Cardiac septum (tissue), 1 donor: ENCODE measurements around the gene OR8D1. TPM values are rescaled to one million over a fixed set of nuclear protein-coding genes. Genes with fewer than 3 reads are reported as not detected.

Experiments used
- DNase-seq: peaks from one replicate; pipeline ENCODE4 v3.0.0-alpha.2; 2020; ENCODE audit warnings: low spot score
- intact Hi-C: fragments of 100-400 bp; cut with DNase I; formaldehyde crosslinking; loops from one replicate; pipeline ENCODE4 v1.14.0; 2022
- long read RNA-seq: library from polyadenylated mRNA; unstranded; transcript quantifications from one replicate; pipeline ENCODE4 v2.0.0, GENCODE V29; 2021
- total RNA-seq: library from RNA; stranded (reverse); fragmentation: NEBNext Ultra II Directional; extraction: Animal tissue kit (Norgen Biotek cat#: 25700); gene quantifications from one replicate; pipeline ENCODE4 v1.2.1, GENCODE V29; 2021
- donor health status: DM: no; HTN: no; CAD: no.

OR8D1 gene
- not detected for total RNA-seq
- long read RNA-seq = 0 reads

DNA sequence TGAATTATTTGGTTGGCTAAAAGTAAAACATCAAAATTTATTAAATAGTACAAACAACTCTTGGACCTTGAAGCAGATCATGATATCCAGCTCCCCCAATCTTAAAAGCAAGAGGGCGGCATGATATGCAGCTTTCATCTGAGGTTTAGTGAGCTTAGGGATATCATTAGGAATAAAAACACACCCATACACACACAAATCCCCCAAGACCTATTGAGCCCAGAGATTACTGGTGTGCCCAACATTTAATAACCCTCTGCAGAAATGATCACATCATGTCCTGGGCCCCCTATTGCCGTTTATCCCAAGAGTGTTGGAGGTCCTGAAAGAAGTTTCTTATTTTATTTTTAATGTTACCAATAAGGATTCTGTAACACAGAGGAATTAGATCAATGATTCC lies at the start of gene OR8D1:
Gene OR8D1, minus strand, starts transcription at position 101 of the 400 bp plus-strand sequence. CDS start 3,183 bp downstream, outside the sequence.
- intact Hi-C loops = no loop called here
- no peak for DNase-seq

DNA sequence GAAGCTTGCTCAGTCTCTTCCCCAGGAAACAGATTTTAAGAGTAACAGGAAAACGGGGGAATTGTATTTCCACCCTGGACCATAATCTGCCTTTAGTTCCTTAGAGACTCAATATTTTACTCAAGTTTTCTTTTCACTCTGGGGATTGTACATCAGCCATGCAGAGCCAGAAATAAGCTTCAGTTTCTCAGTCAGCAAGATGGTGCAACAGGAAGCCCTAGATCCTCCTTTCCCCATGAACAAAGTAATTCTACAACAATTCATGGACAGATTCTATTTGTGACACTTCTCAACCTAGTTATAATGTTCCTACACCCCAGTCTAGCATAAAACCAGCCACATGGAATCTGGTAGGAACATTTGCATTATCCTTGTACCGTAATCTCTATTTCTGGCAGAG lies 45.8 kb upstream of the OR8D1 start:
- intact Hi-C loops = no loop called here
- no peak for DNase-seq

DNA sequence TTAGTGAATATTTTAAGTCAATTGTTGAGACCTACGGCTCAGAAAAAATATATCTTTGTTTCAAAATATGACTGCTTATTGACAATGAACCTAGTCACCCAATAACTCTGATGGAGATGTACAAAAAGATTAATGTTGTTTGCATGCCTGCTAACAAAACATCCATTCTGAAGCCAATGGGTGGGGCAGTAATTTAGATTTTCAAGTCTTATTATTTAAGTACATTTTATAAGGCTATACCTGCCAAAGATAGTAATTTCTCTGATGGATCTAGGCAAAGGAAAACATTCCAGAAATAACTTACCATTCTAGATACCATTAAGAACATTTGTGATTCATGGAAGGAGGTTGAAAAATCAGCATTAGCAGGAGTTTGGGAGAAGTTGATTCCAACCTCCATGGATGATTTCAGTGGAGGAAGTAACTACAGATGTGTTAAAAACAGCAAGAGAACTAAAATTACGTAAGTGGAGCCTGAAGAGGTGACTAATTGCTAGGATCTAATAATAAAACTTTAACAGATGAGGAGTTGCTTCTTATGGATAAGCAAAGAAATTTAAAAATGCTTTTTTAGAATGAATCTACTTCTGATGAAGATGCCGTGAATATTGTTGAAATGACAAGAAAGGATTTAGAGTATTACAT lies 32.7 kb upstream of the OR8D1 start:
- intact Hi-C loops = no loop called here

DNA sequence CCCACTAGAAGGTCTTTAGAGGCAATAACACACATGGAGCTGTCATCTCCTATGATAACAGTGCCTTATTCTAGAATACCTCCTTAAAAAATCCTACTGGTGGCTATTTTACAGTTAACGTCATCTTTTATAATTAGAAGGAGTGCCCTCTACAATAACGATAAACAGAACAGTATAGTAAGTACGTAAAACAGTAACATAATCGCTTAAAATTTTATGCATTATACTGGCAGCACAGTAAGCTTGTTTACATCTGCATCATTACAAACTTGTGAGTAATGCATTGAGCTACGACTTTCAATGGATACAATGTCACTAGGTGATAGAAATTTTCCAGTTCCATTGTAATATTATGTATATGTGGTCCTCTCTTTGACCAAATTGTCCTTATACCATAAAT lies 30.6 kb upstream of the OR8D1 start:
- intact Hi-C loops = no loop called here
- DNase-seq = no peak

More for the DNA sequence above, 32.7 kb upstream of the OR8D1 start:
- DNase-seq = no peak

DNA sequence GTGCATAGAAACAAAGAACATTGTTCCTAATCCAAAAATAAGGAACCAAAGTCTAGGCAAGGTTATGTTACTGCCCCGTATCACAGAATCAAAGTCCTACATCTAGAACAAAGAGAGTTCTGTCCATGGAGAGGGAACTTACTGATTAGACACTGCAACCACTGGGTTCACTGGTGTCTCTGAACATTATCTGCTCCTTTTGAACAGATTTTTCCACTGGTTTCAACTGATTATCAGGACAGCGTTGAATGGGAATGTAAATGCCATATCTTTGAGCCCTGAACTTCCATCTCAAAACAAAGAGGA lies 26.3 kb upstream of the OR8D1 start:
- no peak for DNase-seq
- intact Hi-C loops = no loop called here

DNA sequence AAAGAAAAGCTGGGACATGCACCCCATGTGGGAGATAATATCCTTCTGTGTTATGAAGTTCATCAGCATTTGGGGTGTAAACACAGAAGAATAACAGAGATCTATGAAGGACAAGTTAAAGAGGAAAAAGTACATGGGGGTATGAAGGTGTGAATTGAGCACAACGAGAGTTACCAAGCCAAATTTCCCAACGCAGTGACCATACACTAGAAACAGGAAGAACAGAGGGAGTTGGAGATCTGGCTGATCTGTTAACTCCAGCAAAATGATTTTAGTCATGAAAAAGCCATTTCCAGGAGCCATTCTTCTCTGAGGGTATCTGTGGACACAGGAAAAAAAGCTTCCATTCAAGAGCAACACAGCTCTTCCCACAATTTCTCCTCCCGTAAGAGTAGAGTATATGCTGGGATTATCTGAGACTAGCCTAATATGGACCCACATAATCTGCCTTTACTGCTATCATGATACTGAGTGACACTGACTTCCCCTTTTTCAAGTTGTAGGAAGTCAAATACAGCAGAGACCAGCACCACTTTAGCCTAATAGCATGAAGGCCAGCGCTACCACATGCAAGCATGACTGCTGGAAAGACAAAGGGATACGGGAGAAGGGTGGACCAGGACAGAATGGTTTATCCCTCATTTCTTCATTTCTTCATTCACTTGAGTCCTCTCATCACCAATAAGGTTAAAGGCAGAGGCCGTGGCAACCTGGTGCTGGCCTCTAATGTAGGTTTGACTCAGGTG lies 25.8 kb upstream of the OR8D1 start:
- intact Hi-C loops = no loop called here
- no peak for DNase-seq

DNA sequence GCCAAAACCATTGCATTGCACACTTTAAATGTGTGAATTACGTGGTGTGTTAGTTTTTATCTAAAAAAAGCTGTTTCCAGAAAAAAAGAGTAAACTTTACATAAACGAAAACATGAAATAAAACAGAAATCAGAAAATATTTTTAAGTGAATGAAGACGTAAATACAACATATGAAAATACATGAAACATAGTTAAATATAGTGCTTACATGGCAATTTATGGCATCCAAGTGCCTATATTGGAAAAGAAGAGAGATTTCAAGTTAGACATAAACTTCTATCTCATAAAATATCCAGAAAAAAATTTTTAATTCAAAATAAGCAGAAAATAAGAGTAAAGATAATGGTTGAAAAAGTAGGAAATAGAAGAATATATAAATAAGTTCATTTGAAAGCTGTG lies 18.1 kb upstream of the OR8D1 start:
- DNase-seq = no peak
- intact Hi-C loops = no loop called here

DNA sequence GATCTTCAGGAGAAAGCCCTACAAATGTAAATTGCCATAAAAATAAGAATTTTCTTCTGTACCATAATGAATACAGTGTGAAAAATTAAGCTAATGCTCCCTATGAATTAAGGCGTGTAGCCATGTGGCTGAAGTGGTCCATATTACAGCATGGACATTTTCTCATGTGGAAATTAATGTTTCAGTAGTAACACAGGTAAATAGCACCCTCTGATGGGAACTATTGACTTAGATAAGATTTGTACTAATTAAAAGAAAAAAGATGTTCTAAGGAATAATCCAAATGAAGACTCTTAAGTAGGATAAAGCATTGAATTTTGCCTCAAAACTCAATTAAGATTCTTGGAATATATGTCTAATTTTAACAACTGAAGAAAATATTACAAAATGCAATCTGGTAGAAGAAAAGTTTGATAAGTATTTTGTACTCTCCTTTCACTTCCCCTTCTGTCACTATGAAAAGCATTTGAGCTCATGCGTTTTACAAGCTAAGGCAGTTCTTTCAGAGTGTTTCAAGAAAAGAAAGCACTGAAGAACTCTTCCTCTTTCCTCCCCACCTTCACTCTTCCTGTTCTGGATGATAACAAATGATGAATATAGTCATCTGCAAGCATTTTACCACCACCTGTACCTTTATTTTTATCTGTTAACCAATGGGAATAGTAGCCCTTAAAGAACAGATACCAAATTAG lies 16.2 kb upstream of the OR8D1 start:
- intact Hi-C loops = no loop called here

DNA sequence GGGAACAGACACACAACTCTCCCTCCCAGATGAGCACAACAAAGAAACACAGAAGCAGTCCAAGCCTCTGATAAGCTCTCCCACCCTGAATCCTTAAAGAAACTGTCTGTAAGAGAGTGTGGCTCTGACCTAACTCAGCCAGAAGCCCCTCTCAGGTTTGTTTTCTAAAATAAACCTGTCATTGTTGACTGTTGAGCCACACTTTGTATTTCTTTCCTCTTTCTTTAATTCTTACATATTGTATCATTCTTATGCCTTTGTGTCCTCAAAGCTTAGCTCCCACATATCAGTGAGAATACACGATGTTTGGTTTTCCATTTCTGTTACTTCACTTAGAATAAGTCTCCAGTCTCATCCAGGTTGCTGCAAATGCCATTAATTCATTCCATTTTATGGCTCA lies 14.0 kb upstream of the OR8D1 start:
- intact Hi-C loops = no loop called here
- DNase-seq = no peak

More for the DNA sequence above, 16.2 kb upstream of the OR8D1 start:
- DNase-seq = no peak

DNA sequence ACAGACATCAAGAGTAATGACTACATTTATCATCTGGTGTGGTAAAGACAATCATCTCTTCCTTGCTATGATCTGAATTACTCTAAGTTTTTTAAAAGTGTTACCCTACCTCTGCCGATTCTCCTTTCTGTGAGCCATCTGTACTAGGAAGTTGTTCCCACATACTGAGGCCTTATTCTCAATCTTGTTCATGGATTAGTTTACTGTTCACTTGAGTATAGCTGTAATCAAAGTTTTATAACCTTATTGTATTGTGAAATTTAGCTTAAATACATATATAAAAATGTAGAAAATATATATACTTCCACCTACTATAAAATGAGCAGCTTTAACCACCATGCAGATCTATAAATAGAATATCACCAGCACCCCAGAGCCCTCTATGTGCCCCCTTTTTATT lies 8.6 kb upstream of the OR8D1 start:
- no peak for DNase-seq
- intact Hi-C loops = no loop called here

DNA sequence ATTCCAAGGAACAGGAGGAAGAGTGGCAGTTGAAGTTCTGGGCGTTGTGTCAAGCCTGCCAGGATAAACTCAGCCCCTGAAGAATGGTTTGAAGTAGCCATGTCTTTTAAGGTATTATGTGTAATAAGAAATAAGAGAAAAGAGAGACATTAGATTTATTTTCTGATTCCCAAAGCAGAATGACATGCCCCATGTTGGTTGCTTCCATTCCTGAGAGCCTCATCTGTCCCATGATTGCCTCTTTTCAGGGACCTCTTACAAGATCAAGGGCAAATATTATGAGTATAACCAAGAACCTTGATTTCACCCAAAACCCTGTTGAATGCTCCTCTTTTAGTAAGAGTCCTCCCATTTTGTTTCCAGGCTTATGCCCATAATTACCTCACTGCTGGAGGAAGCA lies 6.3 kb upstream of the OR8D1 start, which contains the start of gene OR8D2:
Gene OR8D2, minus strand, starts transcription at position 101 of the 400 bp plus-strand sequence. Its CDS starts 0 bp downstream, at position 101.
- DNase-seq = no peak
- intact Hi-C loops = no loop called here

DNA sequence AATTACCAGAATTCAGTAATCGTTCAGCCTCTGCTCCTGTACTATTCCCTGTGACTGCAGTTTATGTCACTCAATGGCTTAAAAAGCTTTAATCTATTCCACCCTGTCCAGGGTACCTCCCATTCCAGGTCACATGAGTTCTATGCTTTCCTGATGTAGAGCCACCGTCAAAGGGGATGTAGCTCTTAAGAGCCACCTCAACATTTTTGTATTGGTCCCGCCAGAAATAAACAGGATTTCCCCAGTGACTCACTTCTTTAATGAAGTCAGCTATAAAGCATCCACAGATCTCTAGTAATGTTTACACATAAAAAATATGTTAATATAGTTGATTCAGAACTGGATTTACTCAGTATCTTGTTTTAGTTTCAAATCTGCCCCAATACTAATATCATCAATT lies 1.3 kb upstream of the OR8D1 start:
- DNase-seq = no peak
- intact Hi-C loops = no loop called here

DNA sequence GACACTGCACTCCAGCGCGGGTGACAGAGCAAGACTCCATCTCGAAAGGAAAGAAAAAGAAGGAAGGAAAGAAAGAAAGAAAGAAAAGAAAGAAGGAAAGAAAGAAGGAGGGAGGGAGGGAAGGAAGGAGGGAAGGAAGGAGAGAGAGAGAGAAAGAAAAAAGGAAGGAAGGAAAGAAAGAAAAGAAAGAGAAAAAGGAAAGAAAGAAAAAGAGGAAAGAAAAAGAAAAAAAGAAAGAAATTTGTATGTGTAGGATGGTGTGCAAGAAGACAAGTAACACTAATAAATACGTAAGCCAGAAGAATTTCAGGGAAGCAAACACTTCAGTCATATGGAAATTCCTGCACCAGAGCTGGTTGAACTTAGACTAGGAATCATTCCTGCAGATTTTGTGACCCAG lies 618 bp downstream of the OR8D1 start:
- intact Hi-C loops = no loop called here
- no peak for DNase-seq

DNA sequence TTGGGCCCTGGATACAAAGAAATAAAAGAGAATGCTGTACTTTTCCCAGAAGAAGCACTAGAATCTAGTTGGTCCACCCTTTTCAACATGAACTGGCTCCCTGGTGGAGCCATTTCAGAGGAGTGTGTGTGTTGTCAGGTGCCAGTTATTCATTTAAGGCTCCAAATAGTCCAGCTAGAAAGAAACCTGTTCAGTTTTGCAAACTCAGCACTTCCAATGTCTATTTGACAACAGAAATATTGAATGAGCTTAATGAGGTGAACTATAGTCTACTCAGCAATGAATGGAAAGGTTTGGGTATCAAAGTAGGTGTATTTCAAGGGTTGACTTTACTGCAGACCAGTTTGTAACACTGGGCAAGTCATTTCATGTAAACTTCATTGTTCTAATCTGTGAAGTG lies 2.1 kb downstream of the OR8D1 start:
- intact Hi-C loops = no loop called here
- DNase-seq = no peak

DNA sequence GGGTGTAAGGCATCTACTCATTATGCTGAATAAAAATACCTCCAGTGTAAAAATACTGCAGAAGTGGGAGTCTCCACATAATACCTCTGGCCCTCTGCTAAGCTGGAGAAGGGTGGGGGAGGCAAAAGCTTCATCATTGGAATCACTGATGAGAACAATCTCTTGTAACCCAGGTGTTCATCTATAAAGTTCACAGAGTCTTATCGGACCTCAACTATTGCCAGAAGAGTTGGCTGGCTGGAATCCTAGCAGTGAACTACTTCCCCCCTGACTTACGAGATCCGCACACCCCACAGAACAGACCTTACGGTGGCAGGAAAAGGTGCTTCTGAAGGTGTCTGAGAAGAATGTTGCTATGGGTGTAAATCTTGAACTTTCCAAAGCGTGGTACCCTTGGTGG lies 2.5 kb downstream of the OR8D1 start:
- DNase-seq = no peak
- intact Hi-C loops = no loop called here

DNA sequence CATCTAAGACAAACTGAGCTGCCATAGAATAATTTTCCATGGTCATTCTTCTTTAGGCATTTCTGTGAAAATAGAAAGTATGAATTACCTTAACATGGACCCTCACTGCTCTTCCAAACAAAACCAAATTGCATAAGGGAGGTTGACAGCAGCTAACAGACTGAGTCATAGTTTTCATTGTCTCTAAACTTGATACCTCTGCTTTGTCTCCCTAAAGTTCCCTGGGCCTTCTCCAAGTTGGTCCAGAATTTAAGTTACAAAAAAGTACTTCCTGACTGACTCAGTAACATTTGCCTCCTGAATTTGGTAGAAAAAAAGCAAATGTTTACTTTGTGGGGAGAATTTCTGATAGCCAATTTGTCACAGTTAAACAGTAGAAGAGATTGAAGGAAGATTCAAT lies 3.0 kb downstream of the OR8D1 start:
- intact Hi-C loops = no loop called here

DNA sequence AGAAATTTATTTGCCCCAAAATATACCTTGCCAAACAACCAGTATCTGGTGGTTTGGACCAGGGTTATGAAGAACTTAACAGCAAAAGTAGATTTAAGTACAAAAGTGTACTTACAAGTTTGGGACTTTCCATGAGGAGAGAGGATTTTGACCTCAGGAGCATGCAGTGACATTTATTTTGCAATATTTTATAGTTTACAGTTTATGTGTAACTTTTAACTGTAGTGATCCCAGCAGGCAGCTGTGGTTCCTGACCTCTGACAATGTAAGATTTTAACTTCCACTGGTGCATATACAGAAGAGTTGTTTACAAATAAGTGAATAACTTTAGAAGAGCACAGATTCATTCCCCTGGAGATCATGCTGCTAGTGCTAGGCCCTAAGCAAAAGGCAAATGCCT lies 6.7 kb downstream of the OR8D1 start:
- DNase-seq = no peak
- intact Hi-C loops = no loop called here

More for the DNA sequence above, 3.0 kb downstream of the OR8D1 start:
- no peak for DNase-seq

DNA sequence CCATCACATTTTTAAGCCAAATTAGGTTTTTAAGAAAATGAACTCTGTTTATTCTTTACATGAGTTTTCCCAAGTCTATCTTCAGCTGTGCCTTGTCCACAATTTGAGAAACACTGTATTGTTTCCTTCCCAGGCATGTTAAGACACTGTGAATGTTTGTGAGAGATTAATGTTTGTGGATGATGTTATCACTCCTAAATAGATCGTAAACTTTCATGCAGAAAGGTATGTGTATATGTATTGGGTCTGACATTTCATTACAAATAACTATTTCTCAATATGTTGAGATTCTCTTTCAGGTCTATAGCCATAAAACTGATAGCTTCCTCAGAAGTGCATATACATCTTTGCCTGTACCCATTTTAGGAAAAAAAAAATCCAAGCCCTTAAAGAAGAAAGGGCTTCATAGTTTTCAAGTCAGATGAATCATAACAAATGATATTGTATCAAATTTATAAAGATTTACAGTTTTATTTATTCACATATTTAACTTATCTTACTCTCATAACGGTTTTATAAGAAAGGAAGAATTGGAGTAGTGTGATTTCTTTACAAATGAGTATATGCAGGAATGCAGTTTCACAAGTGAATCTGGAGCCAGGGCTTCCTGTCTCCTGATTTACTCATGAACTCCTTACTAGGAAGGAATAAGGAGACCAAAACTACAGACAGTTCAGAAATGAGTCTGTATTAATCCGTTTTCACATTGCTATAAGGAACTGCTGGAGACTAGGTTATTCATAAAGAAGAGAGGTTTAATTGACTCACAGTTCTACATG lies 11.2 kb downstream of the OR8D1 start:
- intact Hi-C loops = no loop called here

DNA sequence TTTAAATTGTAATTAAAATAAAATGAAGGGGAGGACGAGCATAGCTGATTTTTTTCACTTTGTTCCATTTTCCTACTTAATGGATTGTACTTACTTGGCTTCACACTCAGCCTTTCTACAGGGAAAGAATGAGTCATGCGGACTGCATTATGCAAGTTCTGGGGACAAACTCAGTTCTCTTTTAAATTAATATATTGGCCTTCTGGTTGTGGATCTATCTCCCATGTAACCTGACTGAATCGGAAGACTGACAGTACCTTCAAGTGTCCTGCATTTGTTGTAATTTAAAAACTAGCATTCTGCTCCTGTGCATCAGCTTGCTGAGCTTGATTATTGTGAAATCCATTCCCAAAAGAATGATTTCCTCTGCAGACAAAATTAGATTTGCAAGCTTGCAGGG lies 12.2 kb downstream of the OR8D1 start:
- no peak for DNase-seq
- intact Hi-C loops = no loop called here

More for the DNA sequence above, 11.2 kb downstream of the OR8D1 start:
- no peak for DNase-seq

DNA sequence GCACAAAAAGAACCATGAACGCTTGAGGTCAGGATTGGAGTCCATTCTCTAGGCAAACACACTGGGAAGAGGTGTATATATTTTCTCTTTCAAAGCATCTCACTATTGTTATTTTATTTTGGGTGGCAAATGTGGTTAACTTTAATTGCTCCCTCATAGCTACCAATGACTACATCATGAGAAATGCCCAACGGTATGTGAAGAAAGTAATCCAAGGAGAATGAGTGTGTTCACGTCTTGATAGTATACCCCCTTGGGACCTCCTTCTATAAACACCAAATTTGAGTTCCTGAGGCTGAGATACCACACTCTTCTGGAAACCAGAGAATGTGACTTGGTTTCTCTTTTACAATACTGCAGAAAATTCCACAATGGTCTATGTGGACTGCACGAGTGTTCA lies 15.8 kb downstream of the OR8D1 start:
- intact Hi-C loops = no loop called here
- DNase-seq = no peak
